ENCODE measurements around the gene NDUFAF3. TPM values are rescaled to one million over a fixed set of nuclear protein-coding genes. Genes with fewer than 3 reads are reported as not detected.

NDUFAF3 gene, protein sequence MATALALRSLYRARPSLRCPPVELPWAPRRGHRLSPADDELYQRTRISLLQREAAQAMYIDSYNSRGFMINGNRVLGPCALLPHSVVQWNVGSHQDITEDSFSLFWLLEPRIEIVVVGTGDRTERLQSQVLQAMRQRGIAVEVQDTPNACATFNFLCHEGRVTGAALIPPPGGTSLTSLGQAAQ
- total RNA-seq (2014; rRNA removed; shearing (Covaris generic)): 58.9 and 66.0 TPM in 2 replicates

DNA sequence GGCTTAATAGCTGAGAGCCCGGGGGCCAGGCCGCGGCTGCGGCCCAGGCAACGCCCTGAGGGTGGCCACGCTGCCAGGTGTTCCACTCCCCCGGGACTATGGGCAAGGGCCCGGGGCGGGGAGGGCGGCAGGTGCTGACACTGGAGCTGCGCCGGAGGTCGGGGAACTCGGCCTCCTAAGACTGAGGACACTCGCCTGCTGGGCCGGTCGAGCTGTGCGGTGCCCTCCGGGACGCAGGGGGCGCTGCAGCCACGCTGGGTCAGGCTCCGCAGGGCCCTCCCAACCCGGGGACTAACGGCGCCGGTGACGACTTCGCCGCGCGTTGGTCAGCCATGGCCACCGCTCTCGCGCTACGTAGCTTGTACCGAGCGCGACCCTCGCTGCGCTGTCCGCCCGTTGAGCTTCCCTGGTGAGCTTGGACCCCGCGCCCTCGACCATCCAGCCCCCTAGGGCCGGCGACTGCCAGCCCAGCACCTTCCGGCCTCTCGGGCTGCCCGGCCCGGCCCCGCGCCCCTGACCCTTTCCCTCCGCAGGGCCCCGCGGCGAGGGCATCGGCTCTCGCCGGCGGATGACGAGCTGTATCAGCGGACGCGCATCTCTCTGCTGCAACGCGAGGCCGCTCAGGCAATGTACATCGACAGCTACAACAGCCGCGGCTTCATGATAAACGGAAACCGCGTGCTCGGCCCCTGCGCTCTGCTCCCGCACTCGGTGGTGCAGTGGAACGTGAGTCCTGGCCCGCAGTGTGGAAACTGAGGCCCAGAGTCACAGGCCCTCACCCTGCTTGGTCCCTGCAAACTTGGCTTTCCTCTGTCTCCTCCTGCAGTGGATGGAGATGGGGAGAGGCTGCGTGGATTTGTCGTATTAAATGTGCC, at the start of gene NDUFAF3:
Gene NDUFAF3 (plus strand): TSS at position 309 of the 875 bp plus-strand sequence. CDS start 24 bp downstream, at position 333.
- Histone ChIP-seq H3K9me3 (replicated peaks) (no peaks in the 10 kb centered on the region), H3K4me3 (peak within 1 kb of the TSS; percentile 90), H3K27ac (peak within 1 kb of the TSS; percentile 82), H3K4me1 (peaks cover 6% of the 10 kb centered on the region; the same call in 1 of the 2 replicates), H3K36me3 (peaks cover 28% of the 10 kb centered on the region), H3K27me3 (no peaks in the 10 kb centered on the region)
- DNase-seq: peak; percentile 96 to 97

DNA sequence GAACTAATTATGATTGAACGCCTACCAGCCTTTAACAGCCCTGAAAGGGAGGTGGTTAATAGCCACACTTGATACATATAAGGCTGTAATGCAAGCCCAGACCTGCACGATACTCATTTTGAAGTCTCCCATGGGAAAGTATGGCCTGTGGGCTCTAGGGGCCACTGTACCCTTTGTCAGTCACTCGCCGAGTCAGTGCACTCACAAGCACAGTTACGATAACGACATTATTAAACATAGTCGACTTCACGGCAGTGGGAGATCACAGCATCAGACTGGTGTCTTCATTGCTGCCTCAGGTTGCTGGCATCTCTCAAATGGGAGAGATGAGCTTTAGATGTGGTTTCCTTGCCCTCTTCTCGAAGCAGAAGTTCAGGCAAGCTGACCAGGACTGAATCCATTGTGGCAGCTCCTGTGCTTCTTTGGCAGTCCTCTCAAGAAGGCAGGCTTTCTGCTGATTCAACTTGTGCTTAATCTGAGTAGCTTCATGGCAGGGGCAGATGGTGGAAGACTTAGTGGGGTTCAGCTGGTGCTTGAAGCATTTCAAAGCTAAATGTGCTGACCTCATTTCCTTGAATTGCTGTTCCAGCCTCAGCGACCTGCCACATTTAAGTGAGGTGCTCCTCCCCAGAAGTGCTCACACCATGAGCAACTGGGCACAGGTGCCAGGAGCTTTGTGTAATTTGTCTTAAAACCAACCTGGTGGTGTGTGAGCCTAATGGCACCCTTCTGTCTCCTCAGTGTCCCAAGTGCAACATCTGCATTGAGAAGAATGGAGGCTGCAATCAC, 47.7 kb upstream of the NDUFAF3 start:
- Histone ChIP-seq H3K27ac (no peak overlapping the region), H3K27me3 (no peaks in the 10 kb centered on the region), H3K36me3 (peaks cover 52% of the 10 kb centered on the region), H3K4me1 (no peaks in the 10 kb centered on the region), H3K4me3 (no peak overlapping the region), H3K9me3 (replicated peaks) (no peaks in the 10 kb centered on the region)
- DNase-seq: no peak

DNA sequence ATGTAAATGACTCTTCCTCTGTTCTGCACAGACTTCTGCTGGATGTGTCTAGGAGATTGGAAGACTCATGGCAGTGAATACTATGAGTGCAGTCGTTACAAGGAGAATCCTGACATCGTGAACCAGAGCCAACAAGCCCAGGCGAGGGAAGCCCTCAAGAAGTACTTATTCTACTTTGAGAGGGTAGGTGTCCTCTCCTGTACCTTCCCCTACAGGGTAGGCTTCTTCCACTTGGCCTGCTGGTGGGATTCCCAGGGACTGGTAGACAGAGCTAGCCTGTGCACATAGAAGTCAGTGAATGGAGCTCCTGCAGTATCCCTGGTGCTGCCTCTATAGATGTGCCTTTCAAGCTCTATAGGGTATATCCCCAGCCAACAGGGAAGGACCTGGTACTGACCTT, 42.5 kb upstream of the NDUFAF3 start:
- no peaks in the 10 kb centered on the region for H3K27me3 ChIP-seq
- H3K9me3 ChIP-seq (replicated peaks): no peaks in the 10 kb centered on the region
- H3K36me3 ChIP-seq: peaks cover 45% of the 10 kb centered on the region
- DNase-seq: no peak
- H3K27ac ChIP-seq: no peak overlapping the region
- H3K4me1 ChIP-seq: no peaks in the 10 kb centered on the region
- no peak overlapping the region for H3K4me3 ChIP-seq

DNA sequence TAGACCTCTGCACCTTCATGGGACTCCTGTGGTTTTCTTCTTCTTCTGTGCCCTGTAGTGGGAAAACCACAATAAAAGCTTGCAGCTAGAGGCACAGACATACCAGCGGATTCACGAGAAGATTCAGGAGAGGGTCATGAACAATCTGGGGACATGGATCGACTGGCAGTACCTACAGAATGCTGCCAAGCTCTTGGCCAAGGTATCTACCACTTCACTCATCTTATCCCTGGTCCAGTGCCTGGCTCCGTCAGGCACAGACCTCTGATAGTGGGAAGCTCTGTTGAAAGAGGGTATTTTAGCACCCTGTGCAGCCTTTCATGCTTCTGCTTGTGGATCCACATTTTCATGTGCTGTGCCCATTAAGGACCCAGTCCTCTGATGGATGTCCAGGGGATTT, 41.6 kb upstream of the NDUFAF3 start:
- DNase-seq: no peak
- Histone ChIP-seq H3K36me3 (peaks cover 40% of the 10 kb centered on the region), H3K27me3 (no peaks in the 10 kb centered on the region), H3K27ac (no peak overlapping the region), H3K4me1 (no peaks in the 10 kb centered on the region), H3K9me3 (replicated peaks) (no peaks in the 10 kb centered on the region), H3K4me3 (no peak overlapping the region)

DNA sequence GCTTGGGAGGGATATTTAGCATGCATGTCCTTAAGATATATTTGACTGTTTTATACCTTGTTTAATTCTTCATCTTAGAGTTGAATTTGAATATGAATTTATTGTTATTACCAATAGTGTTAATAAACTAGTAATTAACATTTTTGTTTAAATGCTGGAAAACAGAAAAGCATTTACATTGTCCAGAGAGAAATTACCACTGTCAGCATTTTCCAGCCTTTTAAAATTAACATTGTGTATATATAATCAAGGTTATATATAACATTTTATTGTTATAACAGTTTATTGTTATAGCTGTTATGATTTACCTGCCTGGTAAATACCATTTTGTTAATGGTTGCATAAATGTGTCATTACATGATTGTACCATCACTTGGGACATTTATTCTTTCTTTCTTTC, 39.9 kb upstream of the NDUFAF3 start:
- H3K4me3 ChIP-seq: no peak overlapping the region
- peaks cover 32% of the 10 kb centered on the region for H3K36me3 ChIP-seq
- no peak overlapping the region for H3K27ac ChIP-seq
- no peak for DNase-seq
- H3K9me3 ChIP-seq (replicated peaks): no peaks in the 10 kb centered on the region
- no peaks in the 10 kb centered on the region for H3K4me1 ChIP-seq
- no peaks in the 10 kb centered on the region for H3K27me3 ChIP-seq

DNA sequence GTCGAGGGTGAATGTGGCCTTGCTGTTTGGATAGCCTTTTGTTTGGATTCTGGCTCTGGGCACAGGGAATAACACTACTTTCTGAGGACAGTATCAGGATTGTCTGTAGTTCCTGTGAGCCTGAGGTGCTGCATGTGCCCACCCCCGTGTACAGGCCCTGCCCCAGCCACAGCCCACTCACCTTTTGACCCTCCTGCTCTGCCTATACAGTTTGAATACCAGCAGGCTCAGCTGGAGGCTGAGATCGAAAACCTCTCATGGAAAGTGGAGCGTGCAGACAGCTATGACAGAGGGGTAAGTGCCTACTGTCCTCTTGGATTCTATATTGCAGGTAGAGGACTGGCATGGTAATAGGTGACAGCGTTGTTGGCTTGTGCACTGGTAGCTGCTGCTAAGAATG, 39.2 kb upstream of the NDUFAF3 start:
- no peak overlapping the region for H3K27ac ChIP-seq
- peaks cover 29% of the 10 kb centered on the region for H3K36me3 ChIP-seq
- H3K4me1 ChIP-seq: no peaks in the 10 kb centered on the region
- H3K9me3 ChIP-seq (replicated peaks): no peaks in the 10 kb centered on the region
- H3K4me3 ChIP-seq: no peak overlapping the region
- DNase-seq: no peak
- no peaks in the 10 kb centered on the region for H3K27me3 ChIP-seq

DNA sequence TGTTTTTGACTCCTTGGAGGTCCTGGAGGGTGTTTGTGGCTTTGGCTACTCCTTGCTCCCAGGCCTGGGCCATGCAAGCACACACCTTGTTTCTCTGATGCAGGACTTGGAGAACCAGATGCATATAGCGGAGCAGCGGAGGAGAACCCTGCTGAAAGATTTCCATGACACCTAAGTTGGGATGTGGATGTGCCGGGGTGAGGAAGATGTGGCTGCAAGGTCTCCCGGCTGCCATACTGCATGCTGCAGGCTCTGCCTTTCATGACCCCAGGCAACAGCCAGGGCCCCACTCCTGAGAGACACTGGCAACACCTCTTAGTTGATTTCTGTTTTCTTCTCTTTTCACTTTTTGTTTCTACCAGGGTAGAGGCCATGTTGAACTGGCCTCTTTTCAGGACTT, 38.8 kb upstream of the NDUFAF3 start:
- Histone ChIP-seq H3K9me3 (replicated peaks) (no peaks in the 10 kb centered on the region), H3K4me3 (no peak overlapping the region), H3K27me3 (no peaks in the 10 kb centered on the region), H3K4me1 (no peaks in the 10 kb centered on the region), H3K27ac (no peak overlapping the region), H3K36me3 (peaks cover 26% of the 10 kb centered on the region)
- DNase-seq: no peak

DNA sequence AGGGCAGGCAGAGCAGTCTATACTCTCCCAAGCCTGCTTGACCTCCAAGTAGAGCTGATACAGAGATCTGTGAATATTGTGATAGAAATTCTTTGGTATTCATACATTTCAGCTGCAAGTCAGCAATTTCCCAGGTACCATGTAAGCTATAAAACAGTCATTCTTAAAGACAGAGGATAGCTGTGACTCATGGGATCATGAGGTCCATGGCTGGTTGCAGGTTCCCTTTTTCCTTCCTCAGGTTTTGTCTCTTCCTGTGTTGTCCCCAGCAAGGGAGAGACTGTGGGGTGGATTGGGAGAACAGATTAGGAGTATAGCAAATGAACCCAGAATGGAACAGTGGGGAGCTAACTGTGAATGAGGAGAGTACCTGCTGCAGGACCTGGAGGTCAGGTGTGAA, 37.3 kb upstream of the NDUFAF3 start:
- Histone ChIP-seq H3K27ac (no peak overlapping the region), H3K36me3 (peaks cover 23% of the 10 kb centered on the region)
- no peak for DNase-seq

DNA sequence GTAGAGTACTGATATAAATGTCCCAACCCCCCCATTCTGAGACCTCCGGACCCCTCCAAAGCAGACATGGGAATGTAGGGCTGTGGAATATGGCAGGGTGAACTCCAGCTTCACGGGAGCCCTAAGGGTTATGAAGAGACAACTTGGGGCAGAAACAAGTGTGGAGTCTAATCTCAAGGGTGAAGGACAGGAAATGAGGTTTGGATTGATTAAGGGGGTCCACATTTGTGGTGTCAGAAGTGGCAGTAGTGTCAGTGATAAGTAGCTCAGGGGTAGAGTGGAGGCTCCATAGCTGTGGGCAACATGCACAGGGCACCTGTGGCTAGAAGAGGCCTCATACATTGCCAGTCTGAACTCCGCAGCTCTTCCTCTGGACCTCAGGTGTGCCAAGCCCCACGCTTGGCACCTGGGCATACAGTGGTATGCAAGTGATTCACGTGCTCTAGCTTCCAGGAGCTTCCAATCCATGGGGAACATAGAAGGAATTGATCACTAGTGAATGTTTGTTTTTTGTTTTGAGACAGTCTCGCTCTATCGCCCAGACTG, 36.0 kb upstream of the NDUFAF3 start:
- Histone ChIP-seq H3K27me3 (no peaks in the 10 kb centered on the region), H3K9me3 (replicated peaks) (no peaks in the 10 kb centered on the region), H3K4me3 (no peak overlapping the region), H3K36me3 (peaks cover 13% of the 10 kb centered on the region), H3K27ac (no peak overlapping the region), H3K4me1 (no peaks in the 10 kb centered on the region)
- no peak for DNase-seq

More for the DNA sequence above, 37.3 kb upstream of the NDUFAF3 start:
- no peaks in the 10 kb centered on the region for H3K9me3 ChIP-seq (replicated peaks)
- no peaks in the 10 kb centered on the region for H3K27me3 ChIP-seq
- no peak overlapping the region for H3K4me3 ChIP-seq
- H3K4me1 ChIP-seq: no peaks in the 10 kb centered on the region

DNA sequence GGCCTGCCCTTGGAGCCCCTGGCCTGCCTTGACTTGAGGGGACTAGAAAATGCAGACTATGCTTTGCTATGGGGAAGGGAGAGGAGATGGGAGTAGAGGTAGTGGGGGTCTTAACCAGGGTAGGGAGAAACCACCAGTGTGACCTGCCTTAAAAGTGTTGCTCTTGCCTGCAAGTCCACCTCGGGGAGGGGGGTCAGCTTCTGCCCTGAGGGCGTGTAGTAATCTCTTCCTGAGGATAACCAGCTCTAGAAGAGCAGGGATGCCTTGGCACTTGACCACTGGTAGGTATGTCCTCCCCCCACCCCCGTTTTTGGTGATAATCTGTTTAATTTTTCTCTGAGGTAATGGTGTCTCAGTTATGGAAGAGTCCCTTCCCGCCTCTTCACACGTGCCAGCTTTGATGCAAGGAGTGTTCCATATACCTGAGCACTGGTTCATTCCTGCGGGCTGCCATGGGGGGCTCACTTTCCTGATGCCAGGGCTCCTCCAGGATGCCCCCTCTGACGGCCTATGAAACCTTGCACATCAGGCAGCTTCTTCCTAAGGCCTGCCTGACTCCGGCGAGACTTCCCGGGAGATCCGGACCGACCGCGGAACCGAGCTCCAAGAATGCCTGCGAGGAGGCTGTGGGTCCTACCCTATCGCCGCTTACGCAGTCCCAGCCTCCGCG, 32.7 kb upstream of the NDUFAF3 start:
- Histone ChIP-seq H3K27me3 (no peaks in the 10 kb centered on the region), H3K4me1 (no peaks in the 10 kb centered on the region), H3K9me3 (replicated peaks) (no peaks in the 10 kb centered on the region), H3K27ac (no peak overlapping the region), H3K36me3 (peaks cover 5% of the 10 kb centered on the region), H3K4me3 (no peak overlapping the region)
- no peak for DNase-seq

DNA sequence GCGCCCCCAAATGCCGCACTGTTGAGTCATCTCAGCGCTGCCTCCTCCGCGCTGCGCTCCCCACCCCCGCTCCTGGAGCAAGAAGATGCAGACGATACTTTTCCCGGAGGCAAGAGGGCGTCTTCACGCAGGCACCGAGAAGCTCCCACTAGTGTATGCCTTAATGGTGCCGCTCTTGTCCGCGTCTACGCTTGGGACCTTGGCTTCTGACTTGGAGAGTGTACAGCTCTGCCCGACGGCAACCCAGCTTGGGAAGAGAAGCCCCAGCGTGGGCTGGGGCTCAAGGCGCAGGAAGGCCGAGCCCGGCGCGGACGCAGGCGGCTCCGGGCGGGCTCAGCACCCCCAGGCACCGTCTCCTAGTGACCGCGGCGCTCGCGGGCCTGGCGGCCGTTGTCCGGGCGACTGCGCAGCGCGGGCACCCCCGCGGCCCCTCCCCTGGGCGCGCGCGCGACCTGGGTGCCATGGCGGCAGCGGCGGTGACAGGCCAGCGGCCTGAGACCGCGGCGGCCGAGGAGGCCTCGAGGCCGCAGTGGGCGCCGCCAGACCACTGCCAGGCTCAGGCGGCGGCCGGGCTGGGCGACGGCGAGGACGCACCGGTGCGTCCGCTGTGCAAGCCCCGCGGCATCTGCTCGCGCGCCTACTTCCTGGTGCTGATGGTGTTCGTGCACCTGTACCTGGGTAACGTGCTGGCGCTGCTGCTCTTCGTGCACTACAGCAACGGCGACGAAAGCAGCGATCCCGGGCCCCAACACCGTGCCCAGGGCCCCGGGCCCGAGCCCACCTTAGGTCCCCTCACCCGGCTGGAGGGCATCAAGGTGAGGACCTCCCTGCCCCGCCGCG, 31.9 kb upstream of the NDUFAF3 start, which contains the start of gene P4HTM:
Gene P4HTM (plus strand): TSS at position 446 of the 840 bp plus-strand sequence. CDS start 16 bp downstream, at position 462.
- Histone ChIP-seq H3K4me3 (no peak within 1 kb of the TSS), H3K27me3 (no peaks in the 10 kb centered on the region), H3K27ac (no peak within 1 kb of the TSS), H3K4me1 (no peaks in the 10 kb centered on the region), H3K36me3 (no peaks in the 10 kb centered on the region), H3K9me3 (replicated peaks) (no peaks in the 10 kb centered on the region)
- DNase-seq: no peak

DNA sequence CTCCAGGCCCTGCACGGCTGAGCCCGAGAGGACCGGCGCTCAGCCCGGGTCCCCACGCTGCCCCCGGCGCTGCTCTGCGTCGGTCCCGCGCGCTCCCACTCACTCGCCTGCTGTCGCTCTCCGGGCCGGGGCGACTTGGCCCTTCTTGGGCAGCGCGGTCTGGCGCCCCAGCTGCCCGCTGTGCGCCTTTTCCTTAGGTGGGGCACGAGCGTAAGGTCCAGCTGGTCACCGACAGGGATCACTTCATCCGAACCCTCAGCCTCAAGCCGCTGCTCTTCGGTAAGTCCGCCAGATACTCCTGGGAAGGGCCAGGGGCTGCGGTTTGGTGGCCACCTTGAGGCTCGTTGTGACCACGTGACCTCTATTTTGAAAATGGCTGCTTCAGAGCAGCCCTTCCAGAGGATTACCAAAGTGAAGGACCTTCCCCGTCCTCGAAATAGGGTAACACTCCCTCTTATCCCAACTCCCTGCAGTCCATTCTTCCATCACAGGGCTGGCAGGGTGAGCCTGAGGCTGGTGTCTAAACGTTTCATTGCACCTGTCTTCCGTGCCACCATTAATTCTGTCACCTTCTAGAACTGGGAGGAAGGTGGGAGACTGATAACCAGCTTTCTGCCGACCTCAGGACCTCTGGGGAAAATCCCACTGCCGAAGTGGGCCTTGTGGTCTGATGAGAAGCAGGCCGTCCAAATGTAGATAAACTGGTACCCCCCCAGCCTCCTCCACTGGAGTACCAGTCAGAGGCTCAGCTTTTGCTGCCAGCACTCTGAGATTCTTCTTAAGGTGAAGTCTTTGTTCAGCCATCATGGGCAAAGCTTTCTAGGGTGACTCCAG, 31.1 kb upstream of the NDUFAF3 start:
- Histone ChIP-seq H3K27me3 (no peaks in the 10 kb centered on the region), H3K4me1 (no peaks in the 10 kb centered on the region), H3K36me3 (no peaks in the 10 kb centered on the region), H3K4me3 (no peak overlapping the region), H3K9me3 (replicated peaks) (no peaks in the 10 kb centered on the region), H3K27ac (no peak overlapping the region)
- no peak for DNase-seq
